Stomach (tissue), 9 donors: Measurements from ENCODE around the gene MRPL40. TPM values are rescaled to one million over a fixed set of nuclear protein-coding genes. Genes with fewer than 3 reads are reported as not detected.

Experiments
- DNase-seq, 2 donors: peaks; one replicate each; pipeline versions ENCODE4 v3.0.0 to v3.0.0-alpha.2; 2013 to 2019
- H3K27ac ChIP-seq, 5 donors: fragments of 200-600 bp in 4 of 5; sonication (generic) in 4 of 5; one replicate each; pipeline ENCODE4 v1.5.1; 2013 to 2019; ENCODE audit warnings: mild to moderate bottlenecking in 1 of 5, moderate library complexity in 1 of 5
- H3K27me3 ChIP-seq, 3 donors: fragments of 200-600 bp; sonication (generic); one replicate each; pipeline ENCODE4 v1.5.1; 2017 to 2019; ENCODE audit warnings: mixed run types in 1 of 3
- H3K36me3 ChIP-seq, 4 donors: fragments of 200-600 bp; sonication (generic); 1 replicate in 3 of 4; 2 replicates in 1 of 4; pipeline ENCODE4 v1.5.1; 2016 to 2019
- H3K4me1 ChIP-seq, 4 donors: fragments of 200-600 bp; sonication (generic); one replicate each; pipeline ENCODE4 v1.5.1; 2016 to 2019
- H3K4me3 ChIP-seq, 4 donors: fragments of 200-600 bp; sonication (generic) in 3 of 4; one replicate each; pipeline ENCODE4 v1.5.1; 2016 to 2019; ENCODE audit warnings: mild to moderate bottlenecking in 1 of 4
- H3K9me3 ChIP-seq, 4 donors: fragments of 200-600 bp; sonication (generic); one replicate each; pipeline ENCODE4 v1.5.1; 2016 to 2019
- CTCF ChIP-seq, 7 experiments: fragments of 450-650 bp in 4 of 7; fragments of 200-600 bp in 3 of 7; sonication (generic) in 3 of 7; IDR thresholded peaks; one replicate each; pipeline ENCODE4 v1.5.1; 2016 to 2019; ENCODE audit warnings: antibody characterized with exemption in 7 of 7, control low read depth in 2 of 7, mild to moderate bottlenecking in 1 of 7
- EP300 ChIP-seq: sonication (generic); formaldehyde crosslinking; IDR thresholded peaks from one replicate; pipeline ENCODE4 v1.6.1; 2017; ENCODE audit warnings: antibody characterized with exemption
- POLR2A ChIP-seq, 4 donors: fragments of 450-650 bp; IDR thresholded peaks; one replicate each; pipeline ENCODE4 v1.6.1; 2016; ENCODE audit warnings: antibody characterized with exemption in 4 of 4, control low read depth in 2 of 4, mild to moderate bottlenecking in 1 of 4, moderate library complexity in 1 of 4
- POLR2AphosphoS5 ChIP-seq, 3 donors: sonication (generic); formaldehyde crosslinking; IDR thresholded peaks; one replicate each; pipeline ENCODE4 v1.6.1; 2016; ENCODE audit warnings: antibody characterized with exemption in 3 of 3
- WGBS, 5 donors: extraction: QIAGEN DNeasy Blood & Tissue Kit in 3 of 5; methylation state at CpG; one replicate each; pipeline versions ENCODE4 v1.1.5 to v1.1.7; 2013 to 2018; 5-methylcytosine and 5-hydroxymethylcytosine counted together
- intact Hi-C: fragments of 100-400 bp; cut with DNase I; formaldehyde crosslinking; loops from one replicate; pipeline ENCODE4 v1.15.1; 2023; ENCODE audit warnings: low total_unique reads
- polyA plus RNA-seq, 3 donors: library from polyadenylated mRNA; stranded (reverse); fragments of 200-250 nt; gene quantifications; one replicate each; pipeline ENCODE4 v1.2.3, GENCODE V29; 2013
- total RNA-seq, 5 donors: library from RNA; depleted of rRNA; stranded (reverse); fragments of >200 nt; gene quantifications; one replicate each; pipeline versions ENCODE4 v1.1.0 to v1.2.3, GENCODE V29; 2014 to 2016
- donor health status: healthy with polysubstance abuse.
- donor health status: Bipolar disorder and iron deficiency.
- donor health status: healthy.

MRPL40 gene
- total and polyA plus RNA-seq, 8 donors = 2.3 to 61.1 (median 23.3) TPM

GRCh38 chr22:19447330-19448075, 15.2 kb downstream of the MRPL40 start, which contains the start of gene C22orf39:
Gene C22orf39, minus strand, starts transcription at chr22:19447711. Its CDS starts 23 bp downstream, at chr22:19447688.
- intact Hi-C loops = no loop called here
- peaks cover 20 to 57% (median 46%) of the 10 kb centered on the region in 4 donors for H3K36me3 ChIP-seq

GRCh38 chr22:19448076-19448607, 15.8 kb downstream of the MRPL40 start:
- TF ChIP-seq CTCF (IDR thresholded peaks at IDR 0.05) (no peak), POLR2A (IDR thresholded peaks at IDR 0.05) (no peak), EP300 (no peak)
- H3K36me3 ChIP-seq = peaks cover 26 to 57% (median 47%) of the 10 kb centered on the region in 4 donors
- no peaks in the 10 kb centered on the region for H3K27me3 ChIP-seq
- H3K9me3 ChIP-seq = no peaks in the 10 kb centered on the region
- intact Hi-C loops = no loop called here
- peaks cover 21 to 53% (median 39%) of the 10 kb centered on the region in 4 donors for H3K4me1 ChIP-seq
- H3K4me3 ChIP-seq = peak overlapping the region; percentile 69 to 91 (median 83)
- WGBS, 5 donors = 6 to 19% (median 11%) methylated on average over 14 of the region's 14 CpGs
- H3K27ac ChIP-seq = peak overlapping the region; percentile 92 to 96 (median 95)
- DNase-seq = peak; percentile 28 to 82

More at GRCh38 chr22:19447330-19448075, 15.2 kb downstream of the MRPL40 start, which contains the start of gene C22orf39:
- TF ChIP-seq POLR2A (IDR thresholded peaks at IDR 0.05) (peak in 1 of 4 donors; percentile 41), EP300 (no peak), POLR2AphosphoS5 (IDR thresholded peaks at IDR 0.05) (peak; percentile 57 to 94 (median 91)), CTCF (IDR thresholded peaks at IDR 0.05) (no peak)
- 0% methylated on average over 51 to 92 of the region's 92 CpGs for WGBS, 5 donors
- Histone ChIP-seq H3K27me3 (no peaks in the 10 kb centered on the region), H3K4me3 (peak within 1 kb of the TSS; percentile 69 to 91 (median 83)), H3K27ac (peak within 1 kb of the TSS; percentile 92 to 96 (median 95)), H3K9me3 (no peaks in the 10 kb centered on the region), H3K4me1 (peaks cover 21 to 53% (median 40%) of the 10 kb centered on the region in 4 donors)
- peak; percentile 89 to 97 for DNase-seq

GRCh38 chr22:19448739-19449421, 16.5 kb downstream of the MRPL40 start:
- Histone ChIP-seq H3K4me3 (peak overlapping the region in 2 of 4 donors; percentile 69 to 80), H3K9me3 (no peaks in the 10 kb centered on the region), H3K27ac (peak overlapping the region in 2 of 5 donors; percentile 92 to 96), H3K36me3 (peaks cover 29 to 57% (median 47%) of the 10 kb centered on the region in 4 donors), H3K4me1 (peaks cover 21 to 46% (median 35%) of the 10 kb centered on the region in 4 donors), H3K27me3 (no peaks in the 10 kb centered on the region)
- intact Hi-C loops = no loop called here
- TF ChIP-seq POLR2AphosphoS5 (IDR thresholded peaks at IDR 0.05) (no peak), EP300 (no peak)
- WGBS, 5 donors = 60 to 71% (median 61%) methylated on average over 5 of the region's 5 CpGs
- no peak for DNase-seq

DNA sequence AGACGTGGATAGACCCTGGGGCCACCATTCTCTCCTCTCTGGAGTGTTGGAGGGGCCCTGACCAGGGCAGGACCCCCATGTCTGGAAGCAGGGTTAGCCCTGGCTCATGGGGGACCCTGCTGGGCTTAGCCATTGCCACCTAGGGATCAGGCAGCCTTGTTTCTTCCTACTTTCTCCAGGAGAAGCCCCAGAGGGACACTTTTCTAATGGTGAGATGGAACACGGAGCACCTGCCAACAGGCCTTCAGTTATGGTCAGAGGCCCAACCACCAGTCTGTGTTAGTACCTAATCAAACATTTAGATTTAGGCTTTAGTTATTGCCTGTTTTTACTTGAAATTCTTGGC, 17.1 kb downstream of the MRPL40 start:
- TF ChIP-seq CTCF (IDR thresholded peaks at IDR 0.05) (no peak), POLR2AphosphoS5 (IDR thresholded peaks at IDR 0.05) (no peak), EP300 (no peak), POLR2A (IDR thresholded peaks at IDR 0.05) (no peak)
- H3K4me3 ChIP-seq = no peak overlapping the region
- peaks cover 21 to 41% (median 32%) of the 10 kb centered on the region in 4 donors for H3K4me1 ChIP-seq
- no peak overlapping the region for H3K27ac ChIP-seq
- no peaks in the 10 kb centered on the region for H3K9me3 ChIP-seq
- WGBS, 5 donors = 86 to 95% (median 89%) methylated on average over 2 of the region's 2 CpGs
- H3K27me3 ChIP-seq = no peaks in the 10 kb centered on the region
- no peak for DNase-seq
- intact Hi-C loops = no loop called here
- peaks cover 29 to 57% (median 47%) of the 10 kb centered on the region in 4 donors for H3K36me3 ChIP-seq
